ENCODE results near the gene BAIAP2. TPM values are rescaled to one million over a fixed set of nuclear protein-coding genes. Genes with fewer than 3 reads are reported as not detected.
"Not testable (repeated sequence)": the region's sequence is repeated elsewhere in the genome, so short reads cannot be mapped to it uniquely, and the experiment has no call there.

Gene BAIAP2
- total and polyA plus RNA-seq, 5 donors: 20.5 to 39.5 (median 32.8) TPM

DNA sequence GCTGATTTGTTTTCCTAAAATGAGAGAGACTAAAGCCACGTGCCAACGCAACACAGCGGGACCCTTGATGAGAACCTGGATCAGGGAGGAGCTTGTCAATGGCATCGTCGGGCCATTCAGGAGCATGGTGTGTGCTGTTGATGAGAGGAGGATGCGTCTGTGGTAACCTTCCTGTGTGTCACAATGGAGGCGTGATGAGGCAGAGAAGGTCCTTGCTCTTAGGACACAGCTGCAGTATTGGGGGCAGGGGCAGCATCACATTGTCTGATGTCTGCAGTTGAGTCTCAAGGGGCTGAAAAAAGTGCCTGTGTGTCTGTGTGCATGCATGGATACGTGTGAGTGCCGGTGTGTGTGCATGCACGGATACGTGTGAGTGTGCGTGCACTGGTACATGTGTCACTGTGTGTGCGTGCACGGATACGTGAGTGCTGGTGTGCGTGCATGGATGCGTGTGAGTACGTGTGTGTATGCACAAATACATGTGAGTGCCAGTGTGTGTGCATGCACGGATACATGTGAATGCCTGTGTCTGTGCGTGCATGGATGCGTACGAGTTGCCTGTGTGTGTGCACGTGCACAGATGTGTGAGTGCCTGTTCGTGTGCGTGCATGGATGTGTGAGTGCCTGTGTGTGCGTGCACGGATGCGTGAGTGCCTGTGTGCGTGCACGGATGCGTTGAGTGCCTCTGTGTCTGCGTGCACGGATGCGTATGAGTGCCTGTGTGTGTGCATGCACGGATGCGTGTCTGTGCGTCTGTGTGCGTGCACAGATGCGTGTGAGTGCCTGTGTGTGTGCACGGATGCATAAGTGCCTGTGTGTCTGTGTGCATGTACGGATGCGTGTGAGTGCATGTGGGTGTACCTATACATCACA, 39.3 kb downstream of the BAIAP2 start:
- no peak overlapping the region for H3K27ac ChIP-seq (ENCODE audit: low read length)
- no peaks in the 10 kb centered on the region for H3K4me1 ChIP-seq (ENCODE audit: control insufficient read depth, insufficient read depth, low read length)
- ATAC-seq (no peak), DNase-seq (peak in 1 of 3 donors; percentile 33)
- no peak overlapping the region for H3K4me3 ChIP-seq (ENCODE audit: low read length)
- H3K9me3 ChIP-seq (ENCODE audit: control insufficient read depth, low read length): no peaks in the 10 kb centered on the region
- WGBS: 92% methylated on average over 42 of the region's 42 CpGs
- no peaks in the 10 kb centered on the region for H3K27me3 ChIP-seq (ENCODE audit: control insufficient read depth, insufficient read depth)
- intact Hi-C loops (cut with DNase I): no loop called here

GRCh38 chr17:81074875-81075274, 39.9 kb downstream of the BAIAP2 start:
- WGBS: 72% methylated on average over 8 of the region's 8 CpGs
- H3K27me3 ChIP-seq (ENCODE audit: control insufficient read depth, insufficient read depth): no peaks in the 10 kb centered on the region
- DNase-seq: no peak
- H3K4me1 ChIP-seq (ENCODE audit: control insufficient read depth, insufficient read depth, low read length): no peaks in the 10 kb centered on the region
- no peak overlapping the region for H3K4me3 ChIP-seq (ENCODE audit: low read length)
- intact Hi-C loops (cut with DNase I): no loop called here
- no peak overlapping the region for H3K27ac ChIP-seq (ENCODE audit: low read length)
- ATAC-seq: no peak
- H3K9me3 ChIP-seq (ENCODE audit: control insufficient read depth, low read length): no peaks in the 10 kb centered on the region

DNA sequence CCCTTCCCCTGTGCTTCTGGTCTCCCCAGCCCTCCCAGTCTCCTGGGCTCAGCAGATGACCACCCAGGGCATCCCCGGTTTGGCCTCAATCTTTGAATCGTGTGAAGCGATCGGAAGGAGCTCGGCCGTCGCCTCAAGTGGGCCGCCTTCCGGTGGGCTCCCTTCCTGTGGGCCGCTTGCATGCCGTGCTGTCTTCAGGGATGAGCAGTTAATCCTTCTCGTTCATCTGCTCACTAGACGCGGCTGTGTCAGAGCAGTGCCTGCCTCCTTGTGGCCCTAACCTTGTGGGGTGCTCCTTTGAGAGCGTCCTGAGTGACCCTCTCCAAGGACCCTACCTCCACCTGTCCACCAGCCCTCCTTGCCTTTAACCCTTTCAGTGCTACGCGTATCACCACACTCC, 40.4 kb downstream of the BAIAP2 start:
- Histone ChIP-seq H3K27me3 (ENCODE audit: control insufficient read depth, insufficient read depth) (no peaks in the 10 kb centered on the region), H3K4me3 (ENCODE audit: low read length) (no peak overlapping the region), H3K27ac (ENCODE audit: low read length) (no peak overlapping the region), H3K4me1 (ENCODE audit: control insufficient read depth, insufficient read depth, low read length) (no peaks in the 10 kb centered on the region), H3K9me3 (ENCODE audit: control insufficient read depth, low read length) (no peaks in the 10 kb centered on the region)
- ATAC-seq (no peak), DNase-seq (no peak)
- intact Hi-C loops (cut with DNase I): no loop called here
- WGBS: 86% methylated on average over 17 of the region's 17 CpGs

DNA sequence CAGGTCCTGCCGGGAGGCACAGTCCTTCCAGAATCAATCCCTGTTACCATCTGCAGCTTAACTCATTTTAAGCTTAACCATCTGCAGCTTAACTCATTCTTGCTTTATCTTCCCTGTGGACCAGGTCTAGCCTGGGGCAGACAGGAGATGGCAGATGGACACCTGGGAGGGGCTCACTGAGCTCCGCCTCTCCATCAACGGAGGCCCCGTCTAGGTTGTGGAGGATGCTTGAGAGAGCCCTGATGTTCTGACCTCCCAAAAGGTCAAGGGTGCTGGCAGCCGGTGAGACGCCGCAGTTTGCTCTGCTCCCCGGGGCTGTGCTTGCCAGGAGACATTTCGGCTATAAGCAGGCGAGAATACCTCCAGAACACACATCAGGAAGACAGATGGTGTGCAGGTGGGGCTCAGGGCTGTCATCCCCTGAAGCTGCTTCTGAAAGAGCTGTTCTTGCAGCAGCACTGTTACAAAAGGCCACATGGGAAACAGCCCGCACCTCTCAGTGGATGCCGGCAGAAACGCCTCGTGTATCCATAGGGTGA, 41.3 kb downstream of the BAIAP2 start:
- Histone ChIP-seq H3K27ac (ENCODE audit: low read length) (no peak overlapping the region), H3K4me3 (ENCODE audit: low read length) (no peak overlapping the region), H3K9me3 (ENCODE audit: control insufficient read depth, low read length) (no peaks in the 10 kb centered on the region), H3K27me3 (ENCODE audit: control insufficient read depth, insufficient read depth) (no peaks in the 10 kb centered on the region), H3K4me1 (ENCODE audit: control insufficient read depth, insufficient read depth, low read length) (no peaks in the 10 kb centered on the region)
- WGBS: 77% methylated on average over 14 of the region's 14 CpGs
- intact Hi-C loops (cut with DNase I): no loop called here
- ATAC-seq (no peak), DNase-seq (no peak)

- DNase-seq; H3K27ac ChIP-seq (ENCODE audit: low read length); ATAC-seq; H3K4me3 ChIP-seq (ENCODE audit: low read length); H3K27me3 ChIP-seq (ENCODE audit: control insufficient read depth, insufficient read depth); H3K4me1 ChIP-seq (ENCODE audit: control insufficient read depth, insufficient read depth, low read length); intact Hi-C loops (cut with DNase I); H3K9me3 ChIP-seq (ENCODE audit: control insufficient read depth, low read length): not testable (repeated sequence)
- WGBS: 95% methylated on average over 45 of the region's 45 CpGs
Observed at GRCh38 chr17:81078026-81078913, 43.3 kb downstream of the BAIAP2 start.

DNA sequence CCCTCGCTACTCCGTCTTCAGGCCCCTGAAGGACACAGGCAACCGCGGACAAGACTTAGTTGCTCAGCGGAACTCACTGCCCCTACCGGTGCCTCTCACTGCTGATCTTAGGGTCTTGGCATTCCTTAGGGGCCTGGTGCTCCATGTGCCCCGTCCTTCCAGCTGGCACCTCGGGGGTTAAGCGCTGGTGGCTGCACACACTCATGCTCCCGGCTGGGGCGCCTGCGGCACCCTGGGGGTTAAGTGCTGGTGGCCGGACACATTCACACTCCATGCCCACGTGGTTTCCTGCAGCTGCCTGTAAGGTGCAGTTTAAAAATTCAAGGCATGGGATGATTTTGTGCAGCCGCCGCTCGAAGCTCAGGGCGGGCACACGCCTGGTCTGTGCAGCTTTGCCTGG, 45.1 kb downstream of the BAIAP2 start:
- no peak overlapping the region for H3K4me3 ChIP-seq (ENCODE audit: low read length)
- intact Hi-C loops (cut with DNase I): no loop called here
- ATAC-seq (no peak), DNase-seq (no peak)
- H3K27me3 ChIP-seq (ENCODE audit: control insufficient read depth, insufficient read depth): no peaks in the 10 kb centered on the region
- 59% methylated on average over 19 of the region's 19 CpGs for WGBS
- H3K4me1 ChIP-seq (ENCODE audit: control insufficient read depth, insufficient read depth, low read length): peaks cover 5% of the 10 kb centered on the region
- H3K27ac ChIP-seq (ENCODE audit: low read length): no peak overlapping the region
- H3K9me3 ChIP-seq (ENCODE audit: control insufficient read depth, low read length): no peaks in the 10 kb centered on the region

DNA sequence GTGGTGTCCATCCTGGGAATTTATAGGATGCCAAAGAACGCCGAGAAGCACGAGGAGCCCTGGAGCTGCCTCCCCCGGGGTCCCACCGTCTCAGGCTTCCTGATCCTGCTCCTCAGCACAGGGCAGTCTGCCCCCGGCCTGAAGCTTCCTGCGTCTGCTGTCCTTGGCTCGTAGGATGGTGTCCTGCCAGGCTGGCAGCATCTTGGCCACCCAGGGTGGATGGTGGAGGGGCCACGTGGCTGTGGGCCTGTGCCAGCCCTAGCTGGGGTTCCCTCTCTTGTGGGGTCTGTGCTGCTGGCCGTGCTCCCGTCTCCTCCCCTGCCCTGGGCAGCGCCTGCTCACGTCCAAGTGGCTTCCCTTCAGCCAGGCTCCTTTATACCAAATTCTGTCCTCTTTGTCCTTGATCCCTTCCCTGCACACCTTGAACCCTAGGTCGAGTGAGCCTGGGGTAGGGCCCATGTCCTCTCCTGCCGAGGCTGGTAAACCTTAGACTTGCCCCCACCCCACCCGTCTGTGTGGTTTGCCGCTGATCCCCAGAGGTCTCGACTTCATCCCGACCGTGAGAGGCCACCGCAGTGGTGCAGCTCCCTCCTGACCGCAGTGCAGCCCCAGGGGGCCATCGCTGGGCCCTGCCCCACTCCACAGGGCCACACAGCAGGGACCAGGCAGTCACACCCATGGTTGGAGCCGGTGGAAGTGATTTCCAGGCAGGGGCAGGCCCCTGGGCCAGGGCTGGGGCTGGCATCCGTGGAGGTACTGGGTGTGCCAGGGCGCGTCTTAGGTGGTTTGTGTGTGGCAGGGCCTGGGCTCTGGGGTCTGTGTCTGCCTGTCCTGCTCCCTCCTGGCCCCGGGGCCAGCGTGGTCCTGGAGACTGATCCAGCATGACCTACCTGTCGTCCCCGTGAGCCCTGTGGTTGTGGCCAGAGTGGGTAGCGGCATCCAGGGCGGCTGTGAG, 46.5 kb downstream of the BAIAP2 start:
- WGBS: 83% methylated on average over 33 of the region's 33 CpGs
- Histone ChIP-seq H3K4me1 (ENCODE audit: control insufficient read depth, insufficient read depth, low read length) (peaks cover 5% of the 10 kb centered on the region), H3K27me3 (ENCODE audit: control insufficient read depth, insufficient read depth) (no peaks in the 10 kb centered on the region), H3K27ac (ENCODE audit: low read length) (peak overlapping the region; percentile 19), H3K4me3 (ENCODE audit: low read length) (no peak overlapping the region), H3K9me3 (ENCODE audit: control insufficient read depth, low read length) (no peaks in the 10 kb centered on the region)
- intact Hi-C loops (cut with DNase I): no loop called here
- DNase-seq: no peak
- ATAC-seq: no peak

GRCh38 chr17:81082177-81083073, 47.5 kb downstream of the BAIAP2 start:
- no peaks in the 10 kb centered on the region for H3K27me3 ChIP-seq (ENCODE audit: control insufficient read depth, insufficient read depth)
- ATAC-seq: peak; percentile 54 to 55
- intact Hi-C loops (cut with DNase I): no loop called here
- no peaks in the 10 kb centered on the region for H3K9me3 ChIP-seq (ENCODE audit: control insufficient read depth, low read length)
- peaks cover 5% of the 10 kb centered on the region for H3K4me1 ChIP-seq (ENCODE audit: control insufficient read depth, insufficient read depth, low read length)
- peak overlapping the region; percentile 58 for H3K27ac ChIP-seq (ENCODE audit: low read length)
- H3K4me3 ChIP-seq (ENCODE audit: low read length): no peak overlapping the region
- peak; percentile 47 to 73 (median 63) for DNase-seq
- 78% methylated on average over 33 of the region's 33 CpGs for WGBS

- Histone ChIP-seq H3K4me1 (ENCODE audit: control insufficient read depth, insufficient read depth, low read length) (peaks cover 5% of the 10 kb centered on the region), H3K4me3 (ENCODE audit: low read length) (no peak overlapping the region), H3K9me3 (ENCODE audit: control insufficient read depth, low read length) (no peaks in the 10 kb centered on the region), H3K27me3 (ENCODE audit: control insufficient read depth, insufficient read depth) (no peaks in the 10 kb centered on the region), H3K27ac (ENCODE audit: low read length) (peak overlapping the region; percentile 58)
- WGBS: 58% methylated on average over 27 of the region's 27 CpGs
- ATAC-seq (peak; percentile 53 to 82), DNase-seq (peak; percentile 69 to 85 (median 79))
- intact Hi-C loops (cut with DNase I): no loop called here
Observed at GRCh38 chr17:81083125-81083765, 48.3 kb downstream of the BAIAP2 start.
